ENCODE measurements around the gene ACBD3.

- no peak; the same call in 1 of the 2 replicates for TF ChIP-seq ATF2 (IDR thresholded peaks at IDR 0.05; ENCODE audit: low read length)
- no peak for TF ChIP-seq CTCF (IDR thresholded peaks at IDR 0.05; ENCODE audit: control extremely low read depth in 1 of 3, insufficient read depth in 1 of 3, low read depth in 1 of 3, low read length in 3 of 3)
- no peak for TF ChIP-seq CHD2 (IDR thresholded peaks at IDR 0.05; ENCODE audit: low read length)
- no peak for TF ChIP-seq POLR2A (IDR thresholded peaks at IDR 0.05; ENCODE audit: control extremely low read depth in 1 of 2, low read depth in 2 of 2, low read length in 2 of 2)
These were observed 24.1 kb upstream of the ACBD3 start for GRCh38 chr1:226210571-226211176.
